T-helper 1 cell (primary cell): Measurements from ENCODE around the gene DIP2B.
A peak's percentile ranks its signal among the peaks of the same experiment; 100 is the strongest.
"Not testable (repeated sequence)": the region's sequence is repeated elsewhere in the genome, so short reads cannot be mapped to it uniquely, and the experiment has no call there.

Experiments
- DNase-seq, 5 donors: peaks; one replicate each; pipeline ENCODE4 v3.0.0-alpha.2; 2012 to 2020

DIP2B gene

GRCh38 chr12:50521781-50522180 lies 17.0 kb downstream of the DIP2B start:
- not testable (repeated sequence) for DNase-seq

- DNase-seq: no peak
These were observed 19.0 kb downstream of the DIP2B start for GRCh38 chr12:50523772-50524171.

DNA sequence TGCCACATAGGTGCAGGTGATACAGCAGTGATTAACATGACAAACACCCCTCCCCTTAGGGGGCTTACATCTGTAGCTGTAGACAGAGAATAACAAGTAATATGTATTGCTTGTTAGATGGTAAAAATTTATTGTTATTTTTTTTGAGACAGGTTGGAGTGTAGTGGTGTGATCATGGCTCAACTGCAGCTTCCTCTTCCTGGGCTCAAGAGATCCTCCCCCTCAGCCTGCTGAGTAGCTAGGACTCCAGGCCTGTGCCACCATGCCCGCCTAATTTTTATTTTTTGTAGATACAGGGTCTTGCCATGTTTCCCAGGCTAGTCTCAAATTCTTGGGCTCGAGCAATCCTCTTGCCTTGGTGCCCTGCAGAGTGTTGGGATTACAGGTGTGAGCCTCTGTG lies 19.8 kb downstream of the DIP2B start:
- no peak for DNase-seq

GRCh38 chr12:50525422-50525821 lies 20.6 kb downstream of the DIP2B start:
- DNase-seq: no peak

DNA sequence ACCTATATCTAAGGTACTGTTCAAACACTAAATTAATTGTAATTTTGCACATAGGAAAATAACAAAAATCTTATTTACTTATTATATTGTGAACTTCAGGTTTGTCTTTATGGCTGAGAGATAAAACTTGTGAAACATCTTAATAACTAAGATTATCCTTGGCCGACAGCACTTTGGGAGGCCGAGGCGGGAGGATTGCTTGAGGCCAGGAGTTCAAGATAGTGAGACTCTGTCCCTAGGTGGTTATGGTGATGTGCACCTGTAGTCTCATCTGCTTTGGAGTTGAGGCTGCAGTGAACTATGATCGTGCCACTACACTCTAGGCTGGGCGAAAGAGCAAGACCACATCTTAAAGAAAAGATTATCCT lies 22.6 kb downstream of the DIP2B start:
- no peak for DNase-seq

- no peak for DNase-seq
These were observed 24.0 kb downstream of the DIP2B start for GRCh38 chr12:50528800-50529199.

DNA sequence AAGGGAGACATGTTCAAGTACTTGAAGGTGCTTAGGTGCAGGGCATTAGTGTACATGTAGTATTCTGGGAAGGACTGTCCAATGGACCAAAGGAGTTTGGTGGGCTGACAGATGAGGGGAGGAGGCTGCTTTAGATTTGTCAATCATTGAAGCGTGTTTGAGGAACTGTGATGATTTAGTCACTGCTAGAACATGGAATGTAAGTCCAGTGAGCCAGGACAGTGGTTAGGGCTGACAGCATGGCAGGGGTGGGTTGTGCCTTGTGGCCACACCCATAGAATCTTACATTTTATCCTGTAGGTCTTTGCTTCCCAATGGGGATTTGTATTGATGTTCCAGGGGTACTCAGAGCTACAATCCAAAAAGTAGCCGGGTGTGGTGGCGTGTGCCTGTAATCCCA lies 24.6 kb downstream of the DIP2B start:
- DNase-seq: no peak

- DNase-seq: no peak
These were observed 25.7 kb downstream of the DIP2B start for GRCh38 chr12:50530532-50530931.

GRCh38 chr12:50533203-50533584 lies 28.4 kb downstream of the DIP2B start:
- no peak for DNase-seq

DNA sequence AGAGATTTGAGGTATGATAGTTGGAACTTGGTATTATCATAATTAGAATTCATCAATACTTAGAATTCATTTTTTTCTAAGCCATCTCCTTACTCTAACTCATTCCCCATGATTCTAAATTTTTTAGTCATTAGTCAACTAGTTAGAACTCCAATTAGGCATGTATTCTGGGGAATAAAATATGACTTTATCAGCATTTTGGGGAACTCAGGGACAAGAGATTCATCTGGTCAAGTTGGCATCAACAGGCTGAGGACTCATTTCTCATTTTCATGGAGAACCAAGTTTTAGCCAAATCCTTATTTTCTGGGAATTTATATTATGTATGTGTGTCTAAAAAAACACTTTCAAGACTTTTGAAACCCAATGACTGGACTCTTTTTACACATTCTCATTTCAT lies 29.2 kb downstream of the DIP2B start:
- DNase-seq: no peak

- no peak for DNase-seq
These were observed 32.2 kb downstream of the DIP2B start for GRCh38 chr12:50536831-50537537.

DNA sequence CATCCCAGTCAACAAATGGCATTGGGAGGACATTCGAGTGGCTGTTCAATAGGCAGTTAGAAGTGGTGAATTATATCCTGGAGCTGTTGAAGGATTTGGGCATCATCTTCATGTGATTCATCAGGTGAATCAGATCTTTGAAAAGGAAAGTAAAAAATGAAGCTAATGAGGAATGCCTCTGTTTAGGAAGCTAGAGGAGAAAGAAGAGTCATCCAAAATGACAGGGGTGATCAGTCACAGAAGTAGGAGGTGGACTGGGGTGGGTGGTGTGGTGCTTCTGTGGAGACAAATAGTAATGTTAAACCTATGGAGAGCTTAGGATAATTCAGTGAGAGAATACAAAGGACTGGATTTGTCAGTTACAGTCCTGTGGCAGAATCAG lies 32.7 kb downstream of the DIP2B start:
- DNase-seq: no peak

- no peak for DNase-seq
These were observed 33.4 kb downstream of the DIP2B start for GRCh38 chr12:50538182-50538581.

GRCh38 chr12:50541139-50541538 lies 36.4 kb downstream of the DIP2B start:
- no peak for DNase-seq

DNA sequence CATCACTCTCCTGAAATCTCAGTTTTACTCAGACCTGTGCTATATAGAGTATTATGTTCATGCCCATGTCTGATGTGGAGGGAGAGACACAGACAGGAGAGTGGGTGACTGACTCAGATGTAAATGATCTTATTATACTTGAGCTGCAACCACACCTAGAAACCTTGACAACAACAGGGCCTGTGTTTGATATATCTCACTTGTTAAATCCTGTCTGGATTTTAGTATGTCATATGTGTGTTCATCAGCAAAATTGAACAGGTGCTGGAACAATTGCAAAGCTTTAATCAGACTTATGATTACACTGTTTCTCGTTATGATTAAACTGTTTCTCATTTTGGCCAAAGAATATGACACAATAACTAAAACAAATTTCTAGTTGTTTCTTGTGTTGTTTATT lies 37.7 kb downstream of the DIP2B start:
- peak in 1 of 5 donors; percentile 63 for DNase-seq

DNA sequence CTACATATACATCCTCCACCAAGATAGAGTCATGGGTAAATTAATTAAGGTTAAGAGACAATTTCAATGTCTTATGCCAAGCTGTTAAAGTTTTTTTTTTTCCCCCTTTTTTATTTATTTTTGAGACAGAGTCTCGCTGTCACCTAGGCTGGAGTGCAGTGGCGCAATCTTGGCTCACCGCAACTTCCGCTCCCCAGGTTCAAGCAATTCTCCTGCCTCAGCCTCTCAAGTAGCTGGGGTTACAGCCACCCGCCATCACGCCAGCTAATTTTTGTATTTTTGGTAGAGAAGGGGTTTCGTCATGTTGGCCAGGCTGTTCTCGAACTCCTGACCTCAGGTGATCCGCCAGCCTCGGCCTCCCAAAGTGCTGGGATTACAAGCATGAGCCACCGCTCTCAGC lies 38.4 kb downstream of the DIP2B start:
- DNase-seq: not testable (repeated sequence)

GRCh38 chr12:50545213-50545612 lies 40.4 kb downstream of the DIP2B start:
- DNase-seq: no peak

GRCh38 chr12:50545786-50546185 lies 41.0 kb downstream of the DIP2B start:
- no peak for DNase-seq

- DNase-seq: no peak
These were observed 41.9 kb downstream of the DIP2B start for GRCh38 chr12:50546441-50547318.

DNA sequence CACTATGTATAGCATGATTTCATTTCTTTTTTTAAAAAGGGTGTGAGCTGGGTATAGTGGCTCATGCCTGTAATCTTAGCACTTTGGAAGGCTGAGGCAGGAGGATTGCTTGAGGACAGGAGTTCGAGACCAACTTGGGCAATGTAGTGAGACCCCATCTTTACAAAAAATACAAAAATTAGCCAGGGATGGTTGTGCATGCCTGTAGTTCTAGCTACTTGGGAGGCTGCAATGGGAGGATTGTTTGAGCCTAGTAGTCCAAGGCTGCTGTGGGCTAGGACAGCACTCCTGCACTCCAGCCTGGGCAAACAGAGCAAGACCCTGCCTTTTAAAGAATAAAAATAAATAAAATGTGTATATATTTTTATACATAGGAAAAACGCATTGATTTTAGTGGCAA lies 43.0 kb downstream of the DIP2B start:
- no peak for DNase-seq

GRCh38 chr12:50549885-50550284 lies 45.1 kb downstream of the DIP2B start:
- no peak for DNase-seq

- no peak for DNase-seq
These were observed 45.9 kb downstream of the DIP2B start for GRCh38 chr12:50550530-50551223.

DNA sequence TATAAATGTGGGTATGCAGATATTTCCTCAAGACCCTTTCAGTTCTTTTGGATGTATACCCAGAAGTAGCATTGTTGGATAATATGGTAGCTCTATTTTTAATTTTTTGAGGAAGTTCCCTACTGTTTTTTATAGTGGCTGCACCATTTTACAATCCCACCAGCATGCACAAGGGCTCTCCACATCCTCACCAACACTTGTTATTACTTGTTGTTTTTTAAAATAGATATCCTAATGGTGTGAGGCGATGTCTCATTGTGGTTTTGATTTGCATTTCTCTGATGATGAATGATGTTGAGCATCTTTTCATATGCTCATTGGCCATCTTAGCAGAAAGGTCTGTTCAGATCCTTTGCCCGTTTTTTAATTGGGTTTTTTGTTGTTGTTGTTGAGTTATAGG lies 47.1 kb downstream of the DIP2B start:
- DNase-seq: no peak

- DNase-seq: no peak
These were observed 49.9 kb downstream of the DIP2B start for GRCh38 chr12:50554651-50555050.
